ENCODE measurements around the gene DAAM2.

Gene DAAM2

DNA sequence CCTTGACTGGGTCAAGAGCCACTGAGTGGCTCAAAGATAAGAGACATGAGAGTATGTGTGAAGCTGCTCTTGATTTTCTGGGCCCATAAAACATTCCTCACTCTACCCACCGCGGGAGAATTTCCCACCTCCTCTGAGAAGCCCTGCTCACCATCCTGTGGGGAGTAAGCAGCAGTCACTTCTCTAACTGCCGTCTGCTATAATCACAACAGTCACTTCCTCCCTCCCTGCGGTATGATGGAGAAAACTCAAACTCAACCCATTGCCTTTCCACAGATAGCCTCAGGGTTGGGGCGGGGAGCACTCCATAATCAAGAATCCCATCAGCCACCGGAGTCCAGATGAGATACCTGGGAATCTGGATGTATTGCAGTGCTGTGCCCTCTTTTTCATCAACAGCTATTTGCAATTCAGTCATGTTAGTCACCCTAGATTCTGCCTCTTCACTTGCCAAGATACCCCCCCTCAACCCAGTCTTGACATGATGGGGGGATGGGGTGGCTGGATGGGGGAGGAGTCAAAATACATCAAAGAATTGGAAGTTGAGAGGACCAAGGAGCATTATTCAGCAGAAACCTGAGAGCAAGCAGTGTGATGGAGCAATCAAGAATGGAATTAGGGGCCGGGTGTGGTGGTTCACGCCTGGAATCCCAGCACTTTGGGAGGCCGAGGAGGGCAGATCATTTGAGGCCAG is 137.0 kb downstream of the DAAM2 start:
- no peak for DNase-seq (ENCODE audit: low read depth, low spot score)

DNA sequence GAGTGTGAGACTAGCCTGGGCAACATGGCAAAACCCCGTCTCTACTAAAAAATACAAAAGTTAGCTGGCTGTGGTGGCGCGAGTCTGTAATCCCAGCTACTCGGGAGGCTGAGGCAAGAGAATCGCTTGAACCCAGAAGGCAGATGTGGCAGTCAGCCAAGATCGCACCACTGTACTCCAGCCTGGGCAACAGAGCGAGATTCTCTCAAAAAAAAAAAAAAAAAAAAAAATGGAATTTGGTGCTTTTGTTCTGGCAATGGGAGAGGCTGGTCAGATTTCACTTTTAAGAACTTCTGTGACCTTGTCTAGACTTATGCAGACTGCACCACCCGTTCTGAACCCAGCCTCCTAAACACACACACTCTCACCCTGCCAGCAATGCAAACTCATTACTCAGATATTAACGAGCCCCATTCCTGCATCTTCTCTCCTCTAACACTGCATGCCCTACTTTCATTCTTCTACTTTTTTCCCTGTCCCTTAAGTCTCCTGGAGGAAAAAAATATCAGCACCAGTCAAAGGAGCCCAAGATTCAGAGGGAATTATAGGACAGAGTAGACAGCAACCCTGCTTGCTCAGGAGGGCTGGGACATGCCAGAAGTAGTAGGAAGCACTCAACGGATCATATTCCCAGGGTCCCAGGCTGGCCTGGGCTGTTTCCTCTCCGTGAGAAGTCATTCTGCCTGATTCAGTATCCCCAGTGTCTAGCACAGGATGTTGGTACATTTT is 137.7 kb downstream of the DAAM2 start:
- DNase-seq (ENCODE audit: low read depth, low spot score): no peak

GRCh38 chr6:39930540-39930939 is 138.4 kb downstream of the DAAM2 start:
- DNase-seq (ENCODE audit: low read depth, low spot score): no peak

- no peak for DNase-seq (ENCODE audit: low read depth, low spot score)
Observed at GRCh38 chr6:39931607-39932006, 139.4 kb downstream of the DAAM2 start.

GRCh38 chr6:39932386-39932910 is 140.3 kb downstream of the DAAM2 start:
- DNase-seq (ENCODE audit: low read depth, low spot score): no peak

DNA sequence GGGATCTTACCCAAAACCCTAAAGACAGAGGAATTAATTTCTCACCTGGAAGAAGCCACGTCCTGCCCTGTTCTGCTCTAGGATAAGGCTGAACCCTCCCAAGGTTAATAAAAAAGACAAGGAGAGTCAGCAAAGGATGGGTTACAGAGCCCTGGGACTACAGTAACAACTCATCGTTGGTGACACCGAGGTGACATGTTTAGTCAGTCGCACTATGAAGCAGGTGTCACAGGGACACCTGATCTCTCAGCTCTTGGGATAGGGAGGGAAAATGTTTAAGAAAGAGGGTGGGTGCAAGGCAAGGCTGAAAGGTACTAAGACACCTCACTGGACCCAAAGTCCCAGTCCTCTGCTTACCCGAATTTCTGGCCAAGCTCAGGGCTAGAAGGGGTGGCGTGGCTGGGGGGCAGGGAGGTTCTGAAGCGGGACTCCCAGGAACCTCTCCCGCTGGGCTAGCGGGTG is 141.5 kb downstream of the DAAM2 start:
- no peak for DNase-seq (ENCODE audit: low read depth, low spot score)

DNA sequence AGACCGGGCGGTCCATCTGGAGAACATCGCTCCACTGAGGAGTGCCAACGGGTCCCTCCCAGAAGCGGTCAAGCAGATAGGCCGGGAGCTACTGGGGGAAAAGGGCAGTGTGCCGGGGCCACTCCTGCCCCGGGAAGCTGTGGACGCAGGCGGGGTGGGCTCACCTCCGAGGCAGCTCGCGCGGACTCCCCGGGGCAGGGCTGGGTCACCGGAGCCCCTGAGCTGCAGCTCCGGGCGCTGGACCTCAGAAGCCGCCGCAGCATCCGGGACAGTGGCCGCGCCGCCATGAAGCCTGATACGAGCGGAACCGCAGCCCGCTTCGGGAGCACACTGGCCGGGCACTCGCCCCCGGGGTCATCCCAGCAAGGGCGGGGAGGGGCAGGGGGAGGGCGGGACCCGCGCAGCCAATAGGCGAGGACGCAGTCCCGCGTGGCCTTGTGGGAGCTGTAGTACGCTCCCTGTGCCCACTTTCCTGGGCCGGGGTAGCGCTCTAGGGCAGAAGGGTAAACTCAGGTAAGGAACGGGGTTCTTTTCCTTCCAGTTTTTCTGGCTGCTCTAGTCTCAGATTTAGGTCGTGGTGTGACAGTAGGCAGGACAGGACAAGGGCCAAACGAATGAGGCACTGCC is 142.1 kb downstream of the DAAM2 start, which contains the start of gene MOCS1:
Gene MOCS1 (minus strand): TSS at position 332 of the 627 bp plus-strand sequence. CDS start 45 bp downstream, at position 287.
- peak; percentile 72 for DNase-seq (ENCODE audit: low read depth, low spot score)

- DNase-seq (ENCODE audit: low read depth, low spot score): no peak
Observed at GRCh38 chr6:39935241-39935640, 143.1 kb downstream of the DAAM2 start.

DNA sequence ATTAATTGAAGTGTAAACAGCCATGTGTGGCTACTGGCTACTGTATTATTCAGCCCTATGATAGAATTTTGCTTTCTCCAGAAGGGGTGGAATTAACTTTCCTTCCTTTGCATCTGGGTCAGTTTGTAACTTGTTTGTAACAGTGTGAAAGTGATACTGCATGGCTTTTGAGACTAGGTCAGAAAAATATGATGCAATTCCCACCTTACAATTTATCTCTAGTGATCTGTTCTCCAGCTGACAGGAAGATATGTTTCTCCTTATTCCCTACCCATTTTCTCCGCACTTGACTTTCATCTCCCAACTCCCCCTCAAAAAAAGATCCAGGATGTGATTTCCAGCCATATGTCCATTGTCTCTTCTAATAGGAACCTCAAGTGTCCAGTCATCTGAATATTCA is 144.7 kb downstream of the DAAM2 start:
- no peak for DNase-seq (ENCODE audit: low read depth, low spot score)

DNA sequence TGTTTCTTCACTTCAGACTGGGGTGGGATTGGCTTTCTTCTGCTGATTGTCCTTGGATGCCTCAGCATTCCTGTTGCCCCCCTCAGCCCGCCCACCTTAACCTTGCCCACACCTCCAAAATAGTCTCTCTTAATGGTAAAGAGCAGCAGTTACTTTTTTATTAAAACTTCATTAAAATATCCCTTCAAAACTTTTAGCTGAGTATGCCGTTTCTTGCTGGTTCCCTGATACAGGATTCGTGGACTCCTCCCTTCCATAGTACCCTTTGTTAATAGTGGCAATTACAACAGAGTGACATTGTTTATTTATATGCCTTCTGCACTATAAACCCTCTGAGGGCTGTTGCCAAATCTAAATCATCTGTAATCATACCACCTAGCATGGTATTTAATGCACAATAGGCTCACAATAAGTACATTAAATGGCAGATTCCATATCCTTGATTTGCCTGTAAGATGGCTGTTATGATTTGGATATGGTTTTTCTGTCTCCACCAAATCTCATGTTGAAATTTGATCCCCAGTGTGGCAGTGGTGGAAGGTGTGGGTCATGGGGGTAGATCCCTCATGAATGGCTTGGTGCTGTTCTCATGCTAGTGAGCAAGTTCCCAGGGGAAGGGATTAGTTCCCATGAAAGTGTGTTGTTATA is 145.6 kb downstream of the DAAM2 start:
- no peak for DNase-seq (ENCODE audit: low read depth, low spot score)

GRCh38 chr6:39938773-39939654 is 146.8 kb downstream of the DAAM2 start:
- DNase-seq (ENCODE audit: low read depth, low spot score): peak; percentile 26

- DNase-seq (ENCODE audit: low read depth, low spot score): no peak
Observed at GRCh38 chr6:39941138-39941537, 149.0 kb downstream of the DAAM2 start.

DNA sequence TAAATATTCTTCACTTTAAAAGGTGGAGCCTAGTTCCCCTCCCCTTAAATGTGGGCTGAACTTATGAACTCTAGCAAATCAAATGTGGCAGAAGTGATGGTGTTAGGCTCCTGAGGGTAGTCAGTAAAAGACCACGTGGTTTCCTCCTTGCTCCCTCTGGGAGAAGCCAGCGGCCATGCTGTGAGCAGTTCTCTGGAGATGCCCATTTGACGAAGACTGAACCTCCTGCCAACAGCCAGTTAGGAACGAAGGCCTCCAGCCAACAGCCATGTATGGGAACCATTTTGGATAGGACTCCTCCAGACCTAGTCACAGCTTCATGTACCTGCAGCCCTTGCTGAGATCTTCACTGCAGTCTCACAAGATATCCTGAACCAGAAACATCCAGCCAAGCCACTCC is 149.6 kb downstream of the DAAM2 start:
- no peak for DNase-seq (ENCODE audit: low read depth, low spot score)

- DNase-seq (ENCODE audit: low read depth, low spot score): no peak
Observed at GRCh38 chr6:39942903-39943580, 150.9 kb downstream of the DAAM2 start.

DNA sequence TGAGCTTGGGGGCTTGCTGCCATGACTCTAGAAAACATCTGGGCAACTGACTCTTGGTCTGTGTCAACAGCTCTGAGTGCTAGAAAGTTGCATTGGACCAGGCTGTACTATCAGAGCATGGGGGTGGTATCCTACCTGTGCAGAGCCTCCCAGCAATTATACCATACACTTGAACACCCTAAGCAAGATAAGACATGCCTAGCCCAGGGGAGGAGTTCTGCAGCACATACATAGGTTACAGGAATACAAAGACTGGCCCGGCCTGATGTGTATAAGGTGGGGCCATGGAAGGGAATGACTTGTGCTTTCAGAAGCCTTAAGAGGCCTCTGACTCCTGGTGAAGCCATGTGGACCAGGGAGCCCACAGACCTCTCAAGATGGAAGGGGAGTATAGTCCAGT is 153.4 kb downstream of the DAAM2 start:
- DNase-seq (ENCODE audit: low read depth, low spot score): no peak

- DNase-seq (ENCODE audit: low read depth, low spot score): peak; percentile 66
Observed at GRCh38 chr6:39947611-39948068, 155.5 kb downstream of the DAAM2 start.

GRCh38 chr6:39948199-39948791 is 156.1 kb downstream of the DAAM2 start:
- no peak for DNase-seq (ENCODE audit: low read depth, low spot score)

GRCh38 chr6:39950125-39950720 is 158.0 kb downstream of the DAAM2 start:
- DNase-seq (ENCODE audit: low read depth, low spot score): no peak

DNA sequence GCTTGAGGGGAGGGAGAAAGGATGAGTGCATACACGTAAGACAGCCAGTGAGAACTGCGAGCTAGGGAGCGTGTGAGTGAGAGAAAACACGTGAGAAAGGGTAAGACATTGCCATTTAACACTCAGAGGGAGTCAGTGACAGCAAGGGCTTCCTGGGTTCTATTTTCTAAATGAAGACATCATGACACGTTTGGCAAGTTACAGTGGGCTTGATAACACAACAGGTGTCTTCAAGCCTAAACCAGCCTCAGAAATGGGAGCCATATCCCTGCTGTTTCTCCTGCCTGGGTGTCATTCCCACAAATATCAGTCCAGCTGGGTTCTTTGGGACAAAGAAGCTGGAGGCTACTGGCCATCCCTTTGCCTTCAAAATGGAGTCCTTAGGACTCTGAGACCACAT is 159.0 kb downstream of the DAAM2 start:
- no peak for DNase-seq (ENCODE audit: low read depth, low spot score)
